GM06990 (cell line): ENCODE measurements around the gene DOP1A.

Source experiments
- DNase-seq: peaks from one replicate; pipeline ENCODE4 v3.0.0-alpha.2; 2011; ENCODE audit not compliant: insufficient read length; ENCODE audit errors: extremely low read depth
- H3K27me3 ChIP-seq: replicated peaks from 2 replicates; pipeline ENCODE4 v1.6.0; 2011; ENCODE audit warnings: low read length; ENCODE audit not compliant: control insufficient read depth, insufficient read depth
- H3K36me3 ChIP-seq: 2 replicates; pipeline ENCODE4 v1.5.1; 2011; ENCODE audit warnings: low read length; ENCODE audit not compliant: control insufficient read depth, insufficient read depth
- H3K4me3 ChIP-seq: replicated peaks from 2 replicates; pipeline ENCODE4 v1.5.1; 2011; ENCODE audit warnings: low read depth, mild to moderate bottlenecking, control low read depth, low read length
- TF ChIP-seq, protein P1 (sequence below): IDR thresholded peaks from 2 replicates; pipeline ENCODE4 v1.5.1; 2011; ENCODE audit warnings: low read length, control low read depth, mild to moderate bottlenecking, inconsistent platforms; ENCODE audit not compliant: insufficient read depth, poor library complexity, severe bottlenecking

The DOP1A gene

DNA sequence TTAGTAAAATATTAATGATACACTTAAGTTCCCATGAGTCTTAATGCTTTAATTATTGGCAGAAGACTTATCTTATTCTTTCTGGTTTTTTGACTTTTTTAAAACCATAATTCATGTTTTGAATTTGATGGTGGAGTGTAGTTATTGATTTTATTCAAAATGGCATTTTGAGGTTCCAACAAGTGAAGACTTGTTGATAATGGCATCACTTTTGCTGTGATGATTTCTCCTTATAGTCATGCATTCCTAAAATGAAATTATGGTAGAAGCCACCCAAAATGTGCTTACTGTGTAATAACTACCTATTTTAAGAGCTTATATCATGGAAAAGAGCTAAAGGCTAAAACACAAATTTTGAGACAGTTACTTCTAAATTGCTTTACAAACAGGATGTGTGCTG is 2.2 kb downstream of the DOP1A start:
- Histone ChIP-seq H3K27me3 (no peaks in the 10 kb centered on the region), H3K36me3 (no peaks in the 10 kb centered on the region), H3K4me3 (no peak overlapping the region)
- TF ChIP-seq, protein P1, sequence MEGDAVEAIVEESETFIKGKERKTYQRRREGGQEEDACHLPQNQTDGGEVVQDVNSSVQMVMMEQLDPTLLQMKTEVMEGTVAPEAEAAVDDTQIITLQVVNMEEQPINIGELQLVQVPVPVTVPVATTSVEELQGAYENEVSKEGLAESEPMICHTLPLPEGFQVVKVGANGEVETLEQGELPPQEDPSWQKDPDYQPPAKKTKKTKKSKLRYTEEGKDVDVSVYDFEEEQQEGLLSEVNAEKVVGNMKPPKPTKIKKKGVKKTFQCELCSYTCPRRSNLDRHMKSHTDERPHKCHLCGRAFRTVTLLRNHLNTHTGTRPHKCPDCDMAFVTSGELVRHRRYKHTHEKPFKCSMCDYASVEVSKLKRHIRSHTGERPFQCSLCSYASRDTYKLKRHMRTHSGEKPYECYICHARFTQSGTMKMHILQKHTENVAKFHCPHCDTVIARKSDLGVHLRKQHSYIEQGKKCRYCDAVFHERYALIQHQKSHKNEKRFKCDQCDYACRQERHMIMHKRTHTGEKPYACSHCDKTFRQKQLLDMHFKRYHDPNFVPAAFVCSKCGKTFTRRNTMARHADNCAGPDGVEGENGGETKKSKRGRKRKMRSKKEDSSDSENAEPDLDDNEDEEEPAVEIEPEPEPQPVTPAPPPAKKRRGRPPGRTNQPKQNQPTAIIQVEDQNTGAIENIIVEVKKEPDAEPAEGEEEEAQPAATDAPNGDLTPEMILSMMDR, result no peak
- DNase-seq, result no peak

DNA sequence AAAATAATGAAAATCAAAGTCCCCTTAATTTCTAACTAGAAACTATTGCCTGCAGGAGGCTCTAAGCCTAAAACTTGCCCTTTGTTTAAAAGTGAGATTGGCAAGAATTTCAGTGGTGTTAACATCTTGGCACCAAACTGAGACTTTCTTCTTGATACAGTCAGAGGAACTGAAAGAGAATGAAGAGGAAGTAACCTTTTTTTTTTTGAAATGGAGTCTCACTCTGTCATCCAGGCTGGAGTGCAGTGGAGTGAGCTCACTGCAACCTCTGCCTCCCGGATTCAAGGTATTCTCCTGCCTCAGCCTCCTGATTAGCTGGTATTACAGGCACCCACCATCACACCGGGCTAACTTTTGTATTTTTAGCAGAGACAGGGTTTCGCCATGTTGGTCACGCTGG is 3.6 kb downstream of the DOP1A start:
- Histone ChIP-seq H3K27me3 (no peaks in the 10 kb centered on the region), H3K4me3 (peak overlapping the region; percentile 35), H3K36me3 (no peaks in the 10 kb centered on the region)
- peak; percentile 59 for DNase-seq
- TF ChIP-seq, protein P1, result no peak

DNA sequence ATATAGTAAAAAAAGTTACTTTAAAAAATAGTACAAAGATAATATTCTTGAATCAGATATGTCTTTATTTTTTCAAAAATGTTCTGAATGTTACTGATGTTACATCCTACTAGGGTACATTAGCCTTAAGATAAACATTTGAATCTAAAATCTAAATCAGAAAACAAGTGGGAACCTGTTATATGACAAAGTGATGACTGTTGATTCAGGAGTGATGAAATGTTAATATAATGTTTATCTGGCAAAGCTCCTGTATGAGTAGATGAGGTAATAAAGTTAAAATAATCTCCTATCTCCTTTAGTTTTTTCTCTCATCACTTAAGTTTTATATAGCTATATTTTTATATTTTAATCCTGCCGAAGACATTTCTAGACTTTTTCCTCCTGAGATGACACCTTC is 4.2 kb downstream of the DOP1A start:
- no peak overlapping the region for H3K4me3 ChIP-seq
- TF ChIP-seq, protein P1, result no peak
- DNase-seq, result no peak
- H3K36me3 ChIP-seq, result no peaks in the 10 kb centered on the region
- H3K27me3 ChIP-seq, result no peaks in the 10 kb centered on the region

DNA sequence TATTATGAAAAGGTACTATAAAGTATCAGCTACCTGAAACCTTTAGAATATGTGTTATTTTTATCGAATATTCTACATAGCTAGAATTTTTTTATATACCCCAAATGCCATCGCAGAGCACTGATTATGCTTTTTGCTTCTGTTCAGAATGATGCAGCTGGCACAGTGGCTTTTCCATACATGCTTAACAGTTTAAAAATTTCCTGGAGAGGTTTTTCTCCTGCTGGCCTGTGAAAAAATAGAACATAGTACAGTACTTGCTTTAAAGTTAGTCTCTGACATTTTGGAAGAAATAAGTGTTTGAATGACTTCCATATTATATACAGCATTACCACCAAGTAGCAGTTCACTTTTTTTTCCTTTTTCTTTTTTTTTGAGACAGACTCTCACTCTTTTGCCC is 5.3 kb downstream of the DOP1A start:
- TF ChIP-seq, protein P1, result no peak
- Histone ChIP-seq H3K27me3 (no peaks in the 10 kb centered on the region), H3K4me3 (no peak overlapping the region), H3K36me3 (no peaks in the 10 kb centered on the region)
- no peak for DNase-seq

DNA sequence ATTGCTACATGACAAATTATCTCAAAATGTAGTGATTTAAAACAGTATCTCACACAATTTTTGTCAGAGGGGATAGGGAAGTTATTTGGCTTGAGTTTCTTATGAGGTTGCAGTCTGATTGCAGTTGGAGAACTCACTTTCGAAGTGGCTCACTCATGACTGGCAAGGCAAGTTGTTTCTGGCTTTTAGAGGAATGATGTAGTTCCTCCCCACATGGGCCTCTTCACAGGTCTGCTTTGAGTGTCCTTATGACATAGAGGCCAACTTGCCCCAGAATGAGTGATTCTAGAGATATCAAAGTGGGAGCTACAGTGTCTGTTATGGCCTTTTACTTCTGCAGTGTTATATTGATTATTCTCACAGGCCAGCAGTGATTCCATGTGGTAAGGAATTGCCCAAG is 6.1 kb downstream of the DOP1A start:
- Histone ChIP-seq H3K27me3 (no peaks in the 10 kb centered on the region), H3K4me3 (no peak overlapping the region), H3K36me3 (no peaks in the 10 kb centered on the region)
- TF ChIP-seq, protein P1, result no peak
- DNase-seq, result no peak

DNA sequence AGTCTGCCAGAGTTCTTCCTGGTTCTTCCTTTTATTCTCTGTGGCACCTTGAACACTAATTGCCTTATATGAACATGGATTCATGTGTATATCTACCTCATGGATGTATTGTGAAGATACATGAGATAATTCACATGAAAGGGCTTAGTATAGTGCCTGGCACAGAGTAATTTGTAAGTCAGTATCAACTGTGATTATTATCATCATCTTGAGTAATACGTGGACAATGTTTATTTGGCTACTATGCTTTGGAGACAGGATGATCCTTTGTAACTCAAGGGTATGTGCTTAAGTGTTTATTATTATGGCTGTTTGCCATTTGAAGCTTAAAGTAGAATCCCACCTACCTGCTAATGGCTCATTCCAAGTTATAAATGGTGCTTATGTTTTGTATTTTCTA is 16.0 kb downstream of the DOP1A start:
- TF ChIP-seq, protein P1, result no peak
- DNase-seq, result no peak
- Histone ChIP-seq H3K27me3 (no peaks in the 10 kb centered on the region), H3K4me3 (no peak overlapping the region), H3K36me3 (no peaks in the 10 kb centered on the region)
